ENCODE measurements around the gene KAZN. TPM values are rescaled to one million over a fixed set of nuclear protein-coding genes. Genes with fewer than 3 reads are reported as not detected.

The KAZN gene
- polyA plus RNA-seq, 1 experiment: 5.5 TPM

DNA sequence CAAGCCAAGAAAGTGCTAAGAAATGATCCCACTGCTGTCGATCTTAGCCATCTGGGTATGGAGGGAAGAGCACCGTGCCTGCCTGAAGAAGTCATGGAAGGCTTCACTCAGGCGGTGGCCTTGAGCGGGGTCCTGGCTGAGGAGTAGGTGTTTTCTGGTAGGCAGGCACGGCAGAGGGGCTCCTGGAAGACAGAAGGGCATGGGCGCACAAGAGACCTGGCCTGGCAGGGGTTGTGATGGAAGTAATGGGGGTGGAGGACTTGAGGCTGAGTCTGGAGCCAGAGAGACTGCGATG, 185.1 kb downstream of the KAZN start:
- no peaks in the 10 kb centered on the region for H3K36me3 ChIP-seq (ENCODE audit: control insufficient read depth, insufficient read depth, low read length)
- H3K4me3 ChIP-seq (ENCODE audit: low read depth, low read length): no peak overlapping the region
- TF ChIP-seq, protein P1, sequence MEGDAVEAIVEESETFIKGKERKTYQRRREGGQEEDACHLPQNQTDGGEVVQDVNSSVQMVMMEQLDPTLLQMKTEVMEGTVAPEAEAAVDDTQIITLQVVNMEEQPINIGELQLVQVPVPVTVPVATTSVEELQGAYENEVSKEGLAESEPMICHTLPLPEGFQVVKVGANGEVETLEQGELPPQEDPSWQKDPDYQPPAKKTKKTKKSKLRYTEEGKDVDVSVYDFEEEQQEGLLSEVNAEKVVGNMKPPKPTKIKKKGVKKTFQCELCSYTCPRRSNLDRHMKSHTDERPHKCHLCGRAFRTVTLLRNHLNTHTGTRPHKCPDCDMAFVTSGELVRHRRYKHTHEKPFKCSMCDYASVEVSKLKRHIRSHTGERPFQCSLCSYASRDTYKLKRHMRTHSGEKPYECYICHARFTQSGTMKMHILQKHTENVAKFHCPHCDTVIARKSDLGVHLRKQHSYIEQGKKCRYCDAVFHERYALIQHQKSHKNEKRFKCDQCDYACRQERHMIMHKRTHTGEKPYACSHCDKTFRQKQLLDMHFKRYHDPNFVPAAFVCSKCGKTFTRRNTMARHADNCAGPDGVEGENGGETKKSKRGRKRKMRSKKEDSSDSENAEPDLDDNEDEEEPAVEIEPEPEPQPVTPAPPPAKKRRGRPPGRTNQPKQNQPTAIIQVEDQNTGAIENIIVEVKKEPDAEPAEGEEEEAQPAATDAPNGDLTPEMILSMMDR (IDR thresholded peaks at IDR 0.05; ENCODE audit: insufficient read depth, low read depth, low read length): no peak
- no peak for DNase-seq (ENCODE audit: low read depth)
- no peaks in the 10 kb centered on the region for H3K27me3 ChIP-seq (ENCODE audit: control insufficient read depth, insufficient read depth, low read length)
- ChIA-PET POLR2A (no interaction called here), CTCF (no interaction called here)

- Histone ChIP-seq H3K4me3 (ENCODE audit: low read depth, low read length) (no peak overlapping the region), H3K36me3 (ENCODE audit: control insufficient read depth, insufficient read depth, low read length) (no peaks in the 10 kb centered on the region), H3K27me3 (ENCODE audit: control insufficient read depth, insufficient read depth, low read length) (no peaks in the 10 kb centered on the region)
- DNase-seq (ENCODE audit: low read depth): no peak
- POLR2A ChIA-PET: no interaction called here
- TF ChIP-seq, protein P1 (IDR thresholded peaks at IDR 0.05; ENCODE audit: insufficient read depth, low read depth, low read length): no peak
- CTCF ChIA-PET: no interaction called here
Measured at GRCh38 chr1:14784790-14785773, 186.6 kb downstream of the KAZN start.

GRCh38 chr1:14786109-14786675, 187.7 kb downstream of the KAZN start:
- POLR2A ChIA-PET: interaction anchor here (0.6 kb wide), 1 partner anchor 25 kb away, joined by 3 read pairs; no protein-coding TSS in a partner anchor
- Histone ChIP-seq H3K4me3 (ENCODE audit: low read depth, low read length) (no peak overlapping the region), H3K36me3 (ENCODE audit: control insufficient read depth, insufficient read depth, low read length) (no peaks in the 10 kb centered on the region), H3K27me3 (ENCODE audit: control insufficient read depth, insufficient read depth, low read length) (no peaks in the 10 kb centered on the region)
- no peak for DNase-seq (ENCODE audit: low read depth)
- TF ChIP-seq, protein P1 (IDR thresholded peaks at IDR 0.05; ENCODE audit: insufficient read depth, low read depth, low read length): no peak
- CTCF ChIA-PET: no interaction called here

- no peak overlapping the region for H3K4me3 ChIP-seq (ENCODE audit: low read depth, low read length)
- ChIA-PET POLR2A (interaction anchor here (0.6 kb wide), 1 partner anchor 25 kb away, joined by 3 read pairs; no protein-coding TSS in a partner anchor), CTCF (no interaction called here)
- no peak for DNase-seq (ENCODE audit: low read depth)
- no peaks in the 10 kb centered on the region for H3K36me3 ChIP-seq (ENCODE audit: control insufficient read depth, insufficient read depth, low read length)
- H3K27me3 ChIP-seq (ENCODE audit: control insufficient read depth, insufficient read depth, low read length): no peaks in the 10 kb centered on the region
- TF ChIP-seq, protein P1 (IDR thresholded peaks at IDR 0.05; ENCODE audit: insufficient read depth, low read depth, low read length): no peak
Measured at GRCh38 chr1:14786681-14787080, 188.2 kb downstream of the KAZN start.

GRCh38 chr1:14787604-14788003, 189.1 kb downstream of the KAZN start:
- Histone ChIP-seq H3K4me3 (ENCODE audit: low read depth, low read length) (no peak overlapping the region), H3K36me3 (ENCODE audit: control insufficient read depth, insufficient read depth, low read length) (no peaks in the 10 kb centered on the region), H3K27me3 (ENCODE audit: control insufficient read depth, insufficient read depth, low read length) (no peaks in the 10 kb centered on the region)
- DNase-seq (ENCODE audit: low read depth): no peak
- ChIA-PET POLR2A (no interaction called here), CTCF (interaction anchor here (0.7 kb wide), 1 partner anchor 240 kb away, joined by 3 read pairs; no protein-coding TSS in a partner anchor)
- TF ChIP-seq, protein P1 (IDR thresholded peaks at IDR 0.05; ENCODE audit: insufficient read depth, low read depth, low read length): no peak

Measured in BJ (cell line).